HepG2 (cell line): ENCODE measurements around the gene TBC1D4. TPM values are rescaled to one million over a fixed set of nuclear protein-coding genes. Genes with fewer than 3 reads are reported as not detected.

Experiments used
- FOXA3 ChIP-seq: IDR thresholded peaks from 2 replicates; pipeline ENCODE4 v1.6.1; 2016; ENCODE audit warnings: missing genetic modification reagents, missing compliant biosample characterization
- KDM5A ChIP-seq: fragments of 200-600 bp; sonication (generic); IDR thresholded peaks from 2 replicates; pipeline ENCODE4 v1.7.0; 2018; ENCODE audit warnings: antibody characterized with exemption, mild to moderate bottlenecking, low read length, borderline replicate concordance
- MAFF ChIP-seq: IDR thresholded peaks from 2 replicates; pipeline ENCODE4 v1.6.1; 2011; ENCODE audit warnings: low read depth, low read length, improper control_type of control experiment
- PCBP1 ChIP-seq: fragments of 200-400 bp; formaldehyde crosslinking; IDR thresholded peaks from 2 replicates; pipeline ENCODE4 v1.6.1; 2017; ENCODE audit warnings: mild to moderate bottlenecking, low read depth, low read length, borderline replicate concordance
- SAFB2 ChIP-seq: sonication (generic); formaldehyde crosslinking; IDR thresholded peaks from 2 replicates; pipeline ENCODE4 v1.5.1; 2020; ENCODE audit warnings: missing genetic modification reagents, low read depth, mild to moderate bottlenecking, borderline replicate concordance
- TEAD3 ChIP-seq: optimal IDR thresholded peaks from 2 replicates; pipeline ENCODE3; 2016; ENCODE audit warnings: borderline replicate concordance
- ZBTB38 ChIP-seq: sonication (generic); formaldehyde crosslinking; IDR thresholded peaks from 2 replicates; pipeline ENCODE4 v1.5.1; 2020; ENCODE audit warnings: mild to moderate bottlenecking, missing genetic modification reagents
- polyA plus RNA-seq, 8 experiments: library from polyadenylated mRNA; depleted of rRNA in 3 of 8; stranded (reverse) in 7 of 8; unstranded in 1 of 8; fragments of >200 nt; fragmentation: Illumina TruSeq in 4 of 8; extraction: Trizol in 4 of 8; gene quantifications; 2 replicates each; pipeline versions ENCODE4 v1.2.1 to v1.2.3, GENCODE V29; 2011 to 2016; ENCODE audit warnings: low read depth in 4 of 8, missing spikeins in 1 of 8, mixed read lengths in 1 of 8; ENCODE audit not compliant: insufficient read depth in 1 of 8
- total RNA-seq, 5 experiments: library from RNA; depleted of rRNA; stranded (reverse); fragments of >200 nt; fragmentation: Illumina TruSeq; extraction: Trizol; gene quantifications; 2 replicates each; pipeline ENCODE4 v1.2.3, GENCODE V29; 2016; ENCODE audit warnings: low read depth in 1 of 5
- TF ChIP-seq, protein P1 (sequence below): sonication (generic); formaldehyde crosslinking; IDR thresholded peaks from 2 replicates; pipeline ENCODE4 v1.4.0; 2020; ENCODE audit warnings: mild to moderate bottlenecking, missing genetic modification reagents, borderline replicate concordance
- TF ChIP-seq, protein P2 (sequence below): sonication (generic); formaldehyde crosslinking; IDR thresholded peaks from 2 replicates; pipeline ENCODE4 v1.5.1; 2020; ENCODE audit warnings: missing genetic modification reagents, mild to moderate bottlenecking, borderline replicate concordance
- TF ChIP-seq, protein P3 (sequence below): sonication (generic); formaldehyde crosslinking; conservative IDR thresholded peaks from 2 replicates; pipeline ENCODE4 v1.4.0; 2020; ENCODE audit warnings: mild to moderate bottlenecking, missing genetic modification reagents, moderate library complexity
- TF ChIP-seq, protein P4 (sequence below): sonication (generic); formaldehyde crosslinking; IDR thresholded peaks from 2 replicates; pipeline ENCODE4 v1.4.0; 2020; ENCODE audit warnings: missing genetic modification reagents
- TF ChIP-seq, protein P5 (sequence below): IDR thresholded peaks from 2 replicates; pipeline ENCODE4 v1.4.0; 2020; ENCODE audit warnings: mild to moderate bottlenecking, missing genetic modification reagents

TBC1D4 gene
- total and polyA plus RNA-seq, 2 of the 13 experiments (the other 11 are each of a cell fraction or from before 2014, with no cell fraction given) = 35.9 to 64.4 TPM

DNA sequence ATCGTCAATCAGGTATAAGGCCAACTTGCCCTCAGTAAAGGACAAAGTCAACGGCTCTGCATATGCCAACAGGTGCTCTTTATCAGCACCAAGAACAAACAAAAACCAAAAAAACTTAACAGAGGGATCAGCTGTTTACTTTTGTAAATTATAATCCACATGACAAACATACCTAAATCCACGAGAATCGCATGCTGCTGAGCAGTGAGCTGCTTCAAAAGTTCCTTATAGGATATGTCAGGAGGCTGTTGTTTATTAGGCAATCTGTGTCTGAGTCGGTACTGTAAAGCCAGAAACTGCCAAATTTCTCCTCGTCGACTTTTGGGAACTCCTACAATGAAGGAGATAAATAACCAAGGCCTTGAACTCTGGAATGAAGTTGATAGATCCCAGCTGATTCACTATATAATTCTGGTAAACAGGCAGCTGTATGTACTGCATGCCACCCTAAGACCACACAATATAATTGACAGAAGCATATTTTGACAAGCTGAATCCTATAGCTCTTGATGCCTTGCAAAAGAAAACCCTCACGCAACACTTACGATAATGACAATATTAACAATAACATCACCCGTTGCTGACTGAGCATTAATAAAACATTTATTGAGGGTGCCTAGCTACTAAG, 179.8 kb downstream of the TBC1D4 start (continued):
- TF ChIP-seq, protein P1, sequence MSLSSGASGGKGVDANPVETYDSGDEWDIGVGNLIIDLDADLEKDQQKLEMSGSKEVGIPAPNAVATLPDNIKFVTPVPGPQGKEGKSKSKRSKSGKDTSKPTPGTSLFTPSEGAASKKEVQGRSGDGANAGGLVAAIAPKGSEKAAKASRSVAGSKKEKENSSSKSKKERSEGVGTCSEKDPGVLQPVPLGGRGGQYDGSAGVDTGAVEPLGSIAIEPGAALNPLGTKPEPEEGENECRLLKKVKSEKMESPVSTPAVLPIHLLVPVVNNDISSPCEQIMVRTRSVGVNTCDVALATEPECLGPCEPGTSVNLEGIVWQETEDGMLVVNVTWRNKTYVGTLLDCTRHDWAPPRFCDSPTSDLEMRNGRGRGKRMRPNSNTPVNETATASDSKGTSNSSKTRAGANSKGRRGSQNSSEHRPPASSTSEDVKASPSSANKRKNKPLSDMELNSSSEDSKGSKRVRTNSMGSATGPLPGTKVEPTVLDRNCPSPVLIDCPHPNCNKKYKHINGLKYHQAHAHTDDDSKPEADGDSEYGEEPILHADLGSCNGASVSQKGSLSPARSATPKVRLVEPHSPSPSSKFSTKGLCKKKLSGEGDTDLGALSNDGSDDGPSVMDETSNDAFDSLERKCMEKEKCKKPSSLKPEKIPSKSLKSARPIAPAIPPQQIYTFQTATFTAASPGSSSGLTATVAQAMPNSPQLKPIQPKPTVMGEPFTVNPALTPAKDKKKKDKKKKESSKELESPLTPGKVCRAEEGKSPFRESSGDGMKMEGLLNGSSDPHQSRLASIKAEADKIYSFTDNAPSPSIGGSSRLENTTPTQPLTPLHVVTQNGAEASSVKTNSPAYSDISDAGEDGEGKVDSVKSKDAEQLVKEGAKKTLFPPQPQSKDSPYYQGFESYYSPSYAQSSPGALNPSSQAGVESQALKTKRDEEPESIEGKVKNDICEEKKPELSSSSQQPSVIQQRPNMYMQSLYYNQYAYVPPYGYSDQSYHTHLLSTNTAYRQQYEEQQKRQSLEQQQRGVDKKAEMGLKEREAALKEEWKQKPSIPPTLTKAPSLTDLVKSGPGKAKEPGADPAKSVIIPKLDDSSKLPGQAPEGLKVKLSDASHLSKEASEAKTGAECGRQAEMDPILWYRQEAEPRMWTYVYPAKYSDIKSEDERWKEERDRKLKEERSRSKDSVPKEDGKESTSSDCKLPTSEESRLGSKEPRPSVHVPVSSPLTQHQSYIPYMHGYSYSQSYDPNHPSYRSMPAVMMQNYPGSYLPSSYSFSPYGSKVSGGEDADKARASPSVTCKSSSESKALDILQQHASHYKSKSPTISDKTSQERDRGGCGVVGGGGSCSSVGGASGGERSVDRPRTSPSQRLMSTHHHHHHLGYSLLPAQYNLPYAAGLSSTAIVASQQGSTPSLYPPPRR (CRISPR knock-in tag) = peak; percentile 73; the same call in 1 of the 2 replicates
- TF ChIP-seq PCBP1 (no peak), KDM5A (no peak), TEAD3 (peak; percentile 9), SAFB2 (CRISPR knock-in tag) (no peak), MAFF (peak; percentile 28; the same call in 1 of the 2 replicates), ZBTB38 (CRISPR knock-in tag) (no peak), FOXA3 (peak; percentile 79)
- TF ChIP-seq, protein P2, sequence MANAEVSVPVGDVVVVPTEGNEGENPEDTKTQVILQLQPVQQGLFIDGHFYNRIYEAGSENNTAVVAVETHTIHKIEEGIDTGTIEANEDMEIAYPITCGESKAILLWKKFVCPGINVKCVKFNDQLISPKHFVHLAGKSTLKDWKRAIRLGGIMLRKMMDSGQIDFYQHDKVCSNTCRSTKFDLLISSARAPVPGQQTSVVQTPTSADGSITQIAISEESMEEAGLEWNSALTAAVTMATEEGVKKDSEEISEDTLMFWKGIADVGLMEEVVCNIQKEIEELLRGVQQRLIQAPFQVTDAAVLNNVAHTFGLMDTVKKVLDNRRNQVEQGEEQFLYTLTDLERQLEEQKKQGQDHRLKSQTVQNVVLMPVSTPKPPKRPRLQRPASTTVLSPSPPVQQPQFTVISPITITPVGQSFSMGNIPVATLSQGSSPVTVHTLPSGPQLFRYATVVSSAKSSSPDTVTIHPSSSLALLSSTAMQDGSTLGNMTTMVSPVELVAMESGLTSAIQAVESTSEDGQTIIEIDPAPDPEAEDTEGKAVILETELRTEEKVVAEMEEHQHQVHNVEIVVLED (CRISPR knock-in tag) = no peak
- TF ChIP-seq, protein P3, sequence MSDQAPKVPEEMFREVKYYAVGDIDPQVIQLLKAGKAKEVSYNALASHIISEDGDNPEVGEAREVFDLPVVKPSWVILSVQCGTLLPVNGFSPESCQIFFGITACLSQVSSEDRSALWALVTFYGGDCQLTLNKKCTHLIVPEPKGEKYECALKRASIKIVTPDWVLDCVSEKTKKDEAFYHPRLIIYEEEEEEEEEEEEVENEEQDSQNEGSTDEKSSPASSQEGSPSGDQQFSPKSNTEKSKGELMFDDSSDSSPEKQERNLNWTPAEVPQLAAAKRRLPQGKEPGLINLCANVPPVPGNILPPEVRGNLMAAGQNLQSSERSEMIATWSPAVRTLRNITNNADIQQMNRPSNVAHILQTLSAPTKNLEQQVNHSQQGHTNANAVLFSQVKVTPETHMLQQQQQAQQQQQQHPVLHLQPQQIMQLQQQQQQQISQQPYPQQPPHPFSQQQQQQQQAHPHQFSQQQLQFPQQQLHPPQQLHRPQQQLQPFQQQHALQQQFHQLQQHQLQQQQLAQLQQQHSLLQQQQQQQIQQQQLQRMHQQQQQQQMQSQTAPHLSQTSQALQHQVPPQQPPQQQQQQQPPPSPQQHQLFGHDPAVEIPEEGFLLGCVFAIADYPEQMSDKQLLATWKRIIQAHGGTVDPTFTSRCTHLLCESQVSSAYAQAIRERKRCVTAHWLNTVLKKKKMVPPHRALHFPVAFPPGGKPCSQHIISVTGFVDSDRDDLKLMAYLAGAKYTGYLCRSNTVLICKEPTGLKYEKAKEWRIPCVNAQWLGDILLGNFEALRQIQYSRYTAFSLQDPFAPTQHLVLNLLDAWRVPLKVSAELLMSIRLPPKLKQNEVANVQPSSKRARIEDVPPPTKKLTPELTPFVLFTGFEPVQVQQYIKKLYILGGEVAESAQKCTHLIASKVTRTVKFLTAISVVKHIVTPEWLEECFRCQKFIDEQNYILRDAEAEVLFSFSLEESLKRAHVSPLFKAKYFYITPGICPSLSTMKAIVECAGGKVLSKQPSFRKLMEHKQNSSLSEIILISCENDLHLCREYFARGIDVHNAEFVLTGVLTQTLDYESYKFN (CRISPR knock-in tag) = peak; percentile 67
- TF ChIP-seq, protein P4, sequence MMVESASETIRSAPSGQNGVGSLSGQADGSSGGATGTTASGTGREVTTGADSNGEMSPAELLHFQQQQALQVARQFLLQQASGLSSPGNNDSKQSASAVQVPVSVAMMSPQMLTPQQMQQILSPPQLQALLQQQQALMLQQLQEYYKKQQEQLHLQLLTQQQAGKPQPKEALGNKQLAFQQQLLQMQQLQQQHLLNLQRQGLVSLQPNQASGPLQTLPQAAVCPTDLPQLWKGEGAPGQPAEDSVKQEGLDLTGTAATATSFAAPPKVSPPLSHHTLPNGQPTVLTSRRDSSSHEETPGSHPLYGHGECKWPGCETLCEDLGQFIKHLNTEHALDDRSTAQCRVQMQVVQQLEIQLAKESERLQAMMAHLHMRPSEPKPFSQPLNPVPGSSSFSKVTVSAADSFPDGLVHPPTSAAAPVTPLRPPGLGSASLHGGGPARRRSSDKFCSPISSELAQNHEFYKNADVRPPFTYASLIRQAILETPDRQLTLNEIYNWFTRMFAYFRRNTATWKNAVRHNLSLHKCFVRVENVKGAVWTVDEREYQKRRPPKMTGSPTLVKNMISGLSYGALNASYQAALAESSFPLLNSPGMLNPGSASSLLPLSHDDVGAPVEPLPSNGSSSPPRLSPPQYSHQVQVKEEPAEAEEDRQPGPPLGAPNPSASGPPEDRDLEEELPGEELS (CRISPR knock-in tag) = peak; percentile 85
- TF ChIP-seq, protein P5, sequence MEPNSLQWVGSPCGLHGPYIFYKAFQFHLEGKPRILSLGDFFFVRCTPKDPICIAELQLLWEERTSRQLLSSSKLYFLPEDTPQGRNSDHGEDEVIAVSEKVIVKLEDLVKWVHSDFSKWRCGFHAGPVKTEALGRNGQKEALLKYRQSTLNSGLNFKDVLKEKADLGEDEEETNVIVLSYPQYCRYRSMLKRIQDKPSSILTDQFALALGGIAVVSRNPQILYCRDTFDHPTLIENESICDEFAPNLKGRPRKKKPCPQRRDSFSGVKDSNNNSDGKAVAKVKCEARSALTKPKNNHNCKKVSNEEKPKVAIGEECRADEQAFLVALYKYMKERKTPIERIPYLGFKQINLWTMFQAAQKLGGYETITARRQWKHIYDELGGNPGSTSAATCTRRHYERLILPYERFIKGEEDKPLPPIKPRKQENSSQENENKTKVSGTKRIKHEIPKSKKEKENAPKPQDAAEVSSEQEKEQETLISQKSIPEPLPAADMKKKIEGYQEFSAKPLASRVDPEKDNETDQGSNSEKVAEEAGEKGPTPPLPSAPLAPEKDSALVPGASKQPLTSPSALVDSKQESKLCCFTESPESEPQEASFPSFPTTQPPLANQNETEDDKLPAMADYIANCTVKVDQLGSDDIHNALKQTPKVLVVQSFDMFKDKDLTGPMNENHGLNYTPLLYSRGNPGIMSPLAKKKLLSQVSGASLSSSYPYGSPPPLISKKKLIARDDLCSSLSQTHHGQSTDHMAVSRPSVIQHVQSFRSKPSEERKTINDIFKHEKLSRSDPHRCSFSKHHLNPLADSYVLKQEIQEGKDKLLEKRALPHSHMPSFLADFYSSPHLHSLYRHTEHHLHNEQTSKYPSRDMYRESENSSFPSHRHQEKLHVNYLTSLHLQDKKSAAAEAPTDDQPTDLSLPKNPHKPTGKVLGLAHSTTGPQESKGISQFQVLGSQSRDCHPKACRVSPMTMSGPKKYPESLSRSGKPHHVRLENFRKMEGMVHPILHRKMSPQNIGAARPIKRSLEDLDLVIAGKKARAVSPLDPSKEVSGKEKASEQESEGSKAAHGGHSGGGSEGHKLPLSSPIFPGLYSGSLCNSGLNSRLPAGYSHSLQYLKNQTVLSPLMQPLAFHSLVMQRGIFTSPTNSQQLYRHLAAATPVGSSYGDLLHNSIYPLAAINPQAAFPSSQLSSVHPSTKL = peak; percentile 70
